Smooth muscle cell (in vitro differentiated cells): ENCODE results near the gene JTB. TPM values are rescaled to one million over a fixed set of nuclear protein-coding genes. Genes with fewer than 3 reads are reported as not detected.

Experiments used
- DNase-seq: peaks from one replicate; lab custom pipeline; 2025; ENCODE audit not compliant: unreplicated experiment; lab: John Stamatoyannopoulos, UW
- H2AFZ ChIP-seq: fragments of 200-600 bp; sonication (generic); 2 replicates; pipeline ENCODE4 v1.6.0; 2016; ENCODE audit warnings: antibody characterized with exemption, low read depth, mild to moderate bottlenecking
- H3F3A ChIP-seq: fragments of 200-600 bp; sonication (generic); 2 replicates; pipeline ENCODE4 v1.6.0; 2017; ENCODE audit warnings: antibody characterized with exemption, low read depth
- H3K27ac ChIP-seq: fragments of 200-600 bp; sonication (generic); 2 replicates; pipeline ENCODE4 v1.5.1; 2016; ENCODE audit warnings: low read depth, mild to moderate bottlenecking
- H3K27me3 ChIP-seq: fragments of 200-600 bp; sonication (generic); 2 replicates; pipeline ENCODE4 v1.6.1; 2016; ENCODE audit warnings: low read depth, mild to moderate bottlenecking
- H3K36me3 ChIP-seq: fragments of 200-600 bp; sonication (generic); 2 replicates; pipeline ENCODE4 v1.5.1; 2016; ENCODE audit warnings: low read depth
- H3K4me1 ChIP-seq: fragments of 200-600 bp; sonication (generic); 2 replicates; pipeline ENCODE4 v1.5.1; 2016; ENCODE audit warnings: low read depth
- H3K4me2 ChIP-seq: fragments of 200-600 bp; sonication (generic); 2 replicates; pipeline ENCODE4 v1.6.0; 2016; ENCODE audit warnings: mild to moderate bottlenecking
- H3K4me3 ChIP-seq: fragments of 200-600 bp; sonication (generic); 2 replicates; pipeline ENCODE4 v1.5.1; 2016; ENCODE audit warnings: mild to moderate bottlenecking
- H3K79me2 ChIP-seq: fragments of 200-600 bp; sonication (generic); 2 replicates; pipeline ENCODE4 v1.6.0; 2016; ENCODE audit warnings: low read depth, mild to moderate bottlenecking
- H3K9ac ChIP-seq: fragments of 200-600 bp; sonication (generic); 2 replicates; pipeline ENCODE4 v1.6.0; 2016; ENCODE audit warnings: low read depth
- H3K9me3 ChIP-seq: fragments of 200-600 bp; sonication (generic); replicated peaks from 2 replicates; pipeline ENCODE4 v1.5.1; 2016; ENCODE audit warnings: low read depth
- H4K20me1 ChIP-seq: fragments of 200-600 bp; sonication (generic); 2 replicates; pipeline ENCODE4 v1.6.0; 2016; ENCODE audit warnings: low read depth
- WGBS: methylation state at CpG from one replicate; pipeline ENCODE4 v1.1.7; 2016; ENCODE audit warnings: low lambda C conversion rate; 5-methylcytosine and 5-hydroxymethylcytosine counted together
- polyA plus RNA-seq: library from polyadenylated mRNA; unstranded; fragments of >200 nt; fragmentation: Nextera tagmentation; extraction: Ambion mirVana; gene quantifications from 2 replicates; pipeline ENCODE4 v1.2.1, GENCODE V29; 2016
- total RNA-seq: library from RNA; depleted of rRNA; stranded (reverse); fragments of >200 nt; gene quantifications from 2 replicates; pipeline ENCODE4 v1.2.3, GENCODE V29; 2014
- TF ChIP-seq, protein P1 (sequence below): fragments of 200-600 bp; sonication (generic); IDR thresholded peaks from 2 replicates; pipeline ENCODE4 v1.5.1; 2017; ENCODE audit warnings: borderline replicate concordance, mild to moderate bottlenecking, antibody characterized with exemption; ENCODE audit not compliant: insufficient read depth, poor library complexity, severe bottlenecking

JTB gene
- total and polyA plus RNA-seq, 2 experiments from 2014 or later: 139 to 157 TPM

DNA sequence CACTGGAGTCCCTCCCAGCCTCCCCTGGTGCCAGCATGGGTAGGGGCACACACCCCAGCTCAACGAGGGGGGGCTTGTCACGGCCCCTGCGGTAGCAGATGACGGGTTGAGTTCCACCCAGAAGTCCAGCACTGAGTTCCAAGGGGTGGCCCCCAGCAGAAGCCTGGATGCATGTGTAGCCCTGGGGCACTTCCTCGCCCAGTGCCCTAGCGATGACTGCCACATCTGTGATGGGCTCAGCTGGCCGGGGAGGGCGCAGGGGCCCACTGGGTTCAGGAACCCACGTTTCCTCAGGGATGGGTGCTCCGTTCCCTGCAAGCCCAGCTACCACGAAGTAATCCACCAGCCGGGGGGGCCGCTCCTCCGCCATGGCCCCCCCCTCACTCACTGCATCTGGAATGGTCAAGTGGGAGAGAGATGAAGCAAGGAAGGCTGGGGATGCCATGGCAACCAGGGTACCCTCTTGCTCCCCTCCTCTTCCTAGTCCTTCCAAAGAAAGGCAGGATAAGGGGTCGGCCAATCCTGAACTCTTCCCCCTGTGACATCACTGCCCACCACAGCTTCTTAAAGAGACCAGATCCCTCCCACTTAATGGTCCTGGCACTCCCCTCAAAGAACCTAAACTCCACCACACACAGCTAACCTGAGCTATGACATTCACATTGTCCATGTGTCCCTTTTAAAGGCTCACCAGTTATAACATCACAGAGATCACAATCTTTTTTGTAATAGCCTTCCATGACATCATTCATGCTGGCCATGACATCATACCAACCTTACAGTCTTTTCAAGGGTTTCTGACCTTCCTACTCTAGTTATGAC lies 33.3 kb downstream of the JTB start:
- H3K9ac ChIP-seq: no peak overlapping the region
- TF ChIP-seq, protein P1, sequence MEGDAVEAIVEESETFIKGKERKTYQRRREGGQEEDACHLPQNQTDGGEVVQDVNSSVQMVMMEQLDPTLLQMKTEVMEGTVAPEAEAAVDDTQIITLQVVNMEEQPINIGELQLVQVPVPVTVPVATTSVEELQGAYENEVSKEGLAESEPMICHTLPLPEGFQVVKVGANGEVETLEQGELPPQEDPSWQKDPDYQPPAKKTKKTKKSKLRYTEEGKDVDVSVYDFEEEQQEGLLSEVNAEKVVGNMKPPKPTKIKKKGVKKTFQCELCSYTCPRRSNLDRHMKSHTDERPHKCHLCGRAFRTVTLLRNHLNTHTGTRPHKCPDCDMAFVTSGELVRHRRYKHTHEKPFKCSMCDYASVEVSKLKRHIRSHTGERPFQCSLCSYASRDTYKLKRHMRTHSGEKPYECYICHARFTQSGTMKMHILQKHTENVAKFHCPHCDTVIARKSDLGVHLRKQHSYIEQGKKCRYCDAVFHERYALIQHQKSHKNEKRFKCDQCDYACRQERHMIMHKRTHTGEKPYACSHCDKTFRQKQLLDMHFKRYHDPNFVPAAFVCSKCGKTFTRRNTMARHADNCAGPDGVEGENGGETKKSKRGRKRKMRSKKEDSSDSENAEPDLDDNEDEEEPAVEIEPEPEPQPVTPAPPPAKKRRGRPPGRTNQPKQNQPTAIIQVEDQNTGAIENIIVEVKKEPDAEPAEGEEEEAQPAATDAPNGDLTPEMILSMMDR: no peak
- H3K27ac ChIP-seq: no peak overlapping the region
- DNase-seq: no peak
- no peak overlapping the region for H2AFZ ChIP-seq
- no peaks in the 10 kb centered on the region for H3K36me3 ChIP-seq
- H4K20me1 ChIP-seq: no peaks in the 10 kb centered on the region
- no peak overlapping the region for H3K4me2 ChIP-seq
- peaks cover 19% of the 10 kb centered on the region for H3K79me2 ChIP-seq
- H3K27me3 ChIP-seq: no peaks in the 10 kb centered on the region
- WGBS: 91% methylated on average over 14 of the region's 15 CpGs
- H3F3A ChIP-seq: no peaks in the 10 kb centered on the region
- H3K4me3 ChIP-seq: no peak overlapping the region
- H3K4me1 ChIP-seq: no peaks in the 10 kb centered on the region
- H3K9me3 ChIP-seq: no peaks in the 10 kb centered on the region

DNA sequence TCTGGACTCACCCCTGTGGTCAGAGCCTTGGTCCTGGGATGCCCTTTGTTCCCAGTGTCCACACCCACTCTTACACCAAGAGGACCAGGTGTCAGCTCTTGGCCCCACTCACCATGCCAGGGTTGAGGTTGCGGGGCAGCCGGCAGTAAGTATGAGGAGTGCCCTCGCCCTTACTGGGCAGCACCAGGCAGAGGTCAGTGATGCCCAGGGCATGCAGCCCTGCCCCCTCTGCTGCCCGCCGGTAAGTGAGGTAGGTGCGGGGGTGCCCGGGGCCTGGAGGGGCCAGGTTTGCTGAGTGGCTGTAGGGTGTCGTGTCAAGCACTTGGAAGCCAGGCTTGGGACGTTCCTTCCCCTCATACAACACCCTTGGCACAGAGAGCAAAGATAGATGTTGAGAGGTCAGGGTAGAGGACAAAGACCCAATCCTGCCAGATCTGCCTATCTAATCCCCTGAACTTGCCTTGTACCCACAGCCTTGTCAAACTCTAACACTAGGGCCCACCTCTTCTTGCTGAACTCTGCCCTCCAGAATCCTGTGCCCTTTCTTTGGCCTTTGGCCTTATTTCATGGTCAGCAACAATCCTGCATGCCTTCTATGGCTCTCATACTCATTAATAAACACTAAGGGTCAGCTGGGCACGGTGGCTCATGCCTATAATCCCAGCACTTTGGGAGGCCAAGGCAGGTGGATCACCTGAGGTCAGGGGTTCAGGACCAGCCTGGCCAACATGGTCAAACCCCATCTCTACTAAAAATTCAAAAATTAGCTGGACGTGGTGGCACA lies 34.5 kb downstream of the JTB start:
- Histone ChIP-seq H4K20me1 (no peaks in the 10 kb centered on the region), H3K27ac (no peak overlapping the region), H3K36me3 (no peaks in the 10 kb centered on the region), H3K79me2 (peaks cover 19% of the 10 kb centered on the region), H3K4me3 (no peak overlapping the region), H3K27me3 (no peaks in the 10 kb centered on the region), H3K4me2 (no peak overlapping the region), H3F3A (no peaks in the 10 kb centered on the region), H3K9me3 (no peaks in the 10 kb centered on the region), H3K4me1 (no peaks in the 10 kb centered on the region), H3K9ac (no peak overlapping the region), H2AFZ (no peak overlapping the region)
- TF ChIP-seq, protein P1: no peak
- DNase-seq: no peak
- WGBS: 97% methylated on average over 11 of the region's 11 CpGs

- H3K4me3 ChIP-seq: no peak overlapping the region
- no peaks in the 10 kb centered on the region for H3K4me1 ChIP-seq
- WGBS: 98% methylated on average over 34 of the region's 34 CpGs
- DNase-seq: no peak
- H4K20me1 ChIP-seq: no peaks in the 10 kb centered on the region
- TF ChIP-seq, protein P1: no peak
- peaks cover 19% of the 10 kb centered on the region for H3K79me2 ChIP-seq
- no peaks in the 10 kb centered on the region for H3K36me3 ChIP-seq
- H3K27ac ChIP-seq: no peak overlapping the region
- H3K9me3 ChIP-seq: no peaks in the 10 kb centered on the region
- H3K27me3 ChIP-seq: no peaks in the 10 kb centered on the region
- H2AFZ ChIP-seq: no peak overlapping the region
- H3F3A ChIP-seq: no peaks in the 10 kb centered on the region
- H3K9ac ChIP-seq: no peak overlapping the region
- no peak overlapping the region for H3K4me2 ChIP-seq
Observed at GRCh38 chr1:153941826-153942725, 35.4 kb downstream of the JTB start.
